GM10248 (cell line): ENCODE data around the gene ZNF681.

Experiments
- CTCF ChIA-PET: fragments of 300-600 bp; sonication (Branson Sonifier 250); formaldehyde crosslinking; extraction: SDS; loops from one replicate; lab custom pipeline; 2021; ENCODE audit warnings: antibody characterized with exemption; lab: Yijun Ruan, JAX
- POLR2A ChIA-PET: fragments of 350-650 bp; sonication (Branson Sonifier 250); formaldehyde crosslinking; extraction: SDS; loops from one replicate; lab custom pipeline; 2020; ENCODE audit warnings: antibody characterized with exemption; lab: Yijun Ruan, JAX
- DNase-seq: peaks from one replicate; pipeline ENCODE4 v3.0.0; 2012; ENCODE audit errors: extremely low spot score
- TF ChIP-seq, protein P1 (sequence below): IDR thresholded peaks from 2 replicates; pipeline ENCODE4 v1.5.1; 2012; ENCODE audit warnings: mild to moderate bottlenecking, low read depth; ENCODE audit errors: extremely low read depth, missing control alignments, control extremely low read depth

The ZNF681 gene

DNA sequence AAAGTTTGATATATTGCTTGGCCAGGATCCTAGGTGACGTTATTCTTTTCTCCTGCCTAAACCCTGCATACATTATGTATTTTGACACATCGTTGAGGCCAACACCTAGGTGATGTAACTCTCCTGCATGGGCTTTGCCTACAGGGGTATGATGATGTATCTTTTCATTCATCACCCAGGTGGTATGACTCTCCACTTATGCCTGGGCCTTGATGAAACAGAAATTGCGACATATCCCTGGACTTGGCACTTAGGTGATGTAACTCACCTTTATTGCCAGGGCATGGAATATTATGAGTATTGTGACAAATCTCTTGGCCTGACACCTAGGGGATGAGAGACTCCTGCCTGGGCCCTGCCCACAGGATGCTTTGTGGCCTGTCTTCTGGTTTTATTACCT is 18.5 kb upstream of the ZNF681 start:
- no peak for DNase-seq
- POLR2A ChIA-PET: no interaction called here
- TF ChIP-seq, protein P1, sequence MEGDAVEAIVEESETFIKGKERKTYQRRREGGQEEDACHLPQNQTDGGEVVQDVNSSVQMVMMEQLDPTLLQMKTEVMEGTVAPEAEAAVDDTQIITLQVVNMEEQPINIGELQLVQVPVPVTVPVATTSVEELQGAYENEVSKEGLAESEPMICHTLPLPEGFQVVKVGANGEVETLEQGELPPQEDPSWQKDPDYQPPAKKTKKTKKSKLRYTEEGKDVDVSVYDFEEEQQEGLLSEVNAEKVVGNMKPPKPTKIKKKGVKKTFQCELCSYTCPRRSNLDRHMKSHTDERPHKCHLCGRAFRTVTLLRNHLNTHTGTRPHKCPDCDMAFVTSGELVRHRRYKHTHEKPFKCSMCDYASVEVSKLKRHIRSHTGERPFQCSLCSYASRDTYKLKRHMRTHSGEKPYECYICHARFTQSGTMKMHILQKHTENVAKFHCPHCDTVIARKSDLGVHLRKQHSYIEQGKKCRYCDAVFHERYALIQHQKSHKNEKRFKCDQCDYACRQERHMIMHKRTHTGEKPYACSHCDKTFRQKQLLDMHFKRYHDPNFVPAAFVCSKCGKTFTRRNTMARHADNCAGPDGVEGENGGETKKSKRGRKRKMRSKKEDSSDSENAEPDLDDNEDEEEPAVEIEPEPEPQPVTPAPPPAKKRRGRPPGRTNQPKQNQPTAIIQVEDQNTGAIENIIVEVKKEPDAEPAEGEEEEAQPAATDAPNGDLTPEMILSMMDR: no peak
- CTCF ChIA-PET: no interaction called here

DNA sequence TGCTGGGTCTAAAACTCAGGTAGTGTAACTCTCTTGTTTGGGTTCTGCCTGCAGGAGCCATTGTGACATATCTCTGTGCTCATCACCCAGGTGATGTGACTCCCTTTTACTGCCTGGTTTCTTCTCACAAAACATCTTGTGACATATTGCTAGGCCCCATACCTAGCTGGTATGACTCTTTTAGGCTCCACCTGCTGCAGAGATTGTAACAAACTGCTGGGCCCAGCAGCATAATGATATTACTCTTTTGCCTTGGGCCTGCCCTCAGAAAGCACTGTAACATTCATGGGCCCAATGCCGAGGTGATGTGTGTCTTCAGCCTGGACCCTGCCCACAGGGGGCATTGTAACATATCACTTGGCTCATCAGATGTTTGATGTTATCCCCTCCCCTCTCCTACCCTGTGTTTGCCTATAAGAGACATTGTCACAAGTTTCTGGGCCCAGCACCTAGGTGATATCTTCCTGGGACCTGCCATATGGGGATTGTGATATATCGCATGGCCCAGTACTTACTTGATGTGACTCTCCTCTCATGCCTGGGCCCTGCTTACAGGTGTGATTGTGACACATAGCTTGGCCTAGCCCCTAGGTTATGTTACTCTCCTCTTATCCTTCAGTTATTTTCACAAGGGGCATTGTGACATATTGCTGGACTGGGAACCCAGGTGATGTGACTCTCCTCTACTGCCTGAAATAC is 18.0 kb upstream of the ZNF681 start:
- no peak for DNase-seq
- CTCF ChIA-PET: no interaction called here
- TF ChIP-seq, protein P1: no peak
- POLR2A ChIA-PET: no interaction called here

DNA sequence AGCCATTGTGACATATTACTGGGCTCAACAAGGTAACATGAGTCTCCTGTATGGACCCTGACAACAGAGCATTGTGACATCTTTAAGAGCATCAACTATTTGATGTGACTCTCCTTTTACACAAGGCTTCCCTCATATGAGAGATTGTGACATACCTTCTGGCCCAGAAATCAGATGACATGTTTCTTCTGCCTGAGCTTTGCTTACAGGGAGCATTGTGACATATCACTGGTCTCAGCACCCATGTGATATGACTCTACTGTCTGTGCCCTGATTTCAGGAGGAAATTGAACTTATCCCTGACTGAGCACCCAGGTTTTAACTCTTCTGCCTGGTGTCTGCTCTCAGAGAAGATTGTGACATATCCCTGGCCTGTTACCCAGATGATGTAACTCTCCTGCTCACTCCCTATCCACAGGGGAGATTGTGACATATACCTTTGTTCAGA is 15.9 kb upstream of the ZNF681 start:
- TF ChIP-seq, protein P1: no peak
- CTCF ChIA-PET: no interaction called here
- POLR2A ChIA-PET: no interaction called here
- no peak for DNase-seq

GRCh38 chr19:23774106-23774505 is 15.4 kb upstream of the ZNF681 start:
- CTCF ChIA-PET: no interaction called here
- no peak for DNase-seq
- TF ChIP-seq, protein P1: no peak
- POLR2A ChIA-PET: no interaction called here

DNA sequence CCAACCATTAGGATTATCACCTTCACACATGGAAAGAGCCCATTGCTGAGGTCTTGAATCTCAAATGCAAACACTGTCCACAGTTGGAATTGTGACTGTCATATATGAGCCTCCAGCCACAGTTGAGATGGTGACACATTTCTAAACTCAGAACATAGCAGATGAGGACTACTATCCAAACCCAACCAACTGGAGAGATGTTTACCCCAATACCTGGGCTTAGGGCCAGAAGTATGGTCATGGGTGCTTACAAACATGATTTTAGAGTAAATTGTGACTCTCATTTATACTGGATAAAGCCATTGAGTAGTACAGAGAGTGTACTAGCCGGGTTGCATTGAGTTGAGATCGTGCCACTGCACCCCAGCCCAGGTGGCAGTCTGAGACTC is 14.0 kb upstream of the ZNF681 start:
- TF ChIP-seq, protein P1: no peak

DNA sequence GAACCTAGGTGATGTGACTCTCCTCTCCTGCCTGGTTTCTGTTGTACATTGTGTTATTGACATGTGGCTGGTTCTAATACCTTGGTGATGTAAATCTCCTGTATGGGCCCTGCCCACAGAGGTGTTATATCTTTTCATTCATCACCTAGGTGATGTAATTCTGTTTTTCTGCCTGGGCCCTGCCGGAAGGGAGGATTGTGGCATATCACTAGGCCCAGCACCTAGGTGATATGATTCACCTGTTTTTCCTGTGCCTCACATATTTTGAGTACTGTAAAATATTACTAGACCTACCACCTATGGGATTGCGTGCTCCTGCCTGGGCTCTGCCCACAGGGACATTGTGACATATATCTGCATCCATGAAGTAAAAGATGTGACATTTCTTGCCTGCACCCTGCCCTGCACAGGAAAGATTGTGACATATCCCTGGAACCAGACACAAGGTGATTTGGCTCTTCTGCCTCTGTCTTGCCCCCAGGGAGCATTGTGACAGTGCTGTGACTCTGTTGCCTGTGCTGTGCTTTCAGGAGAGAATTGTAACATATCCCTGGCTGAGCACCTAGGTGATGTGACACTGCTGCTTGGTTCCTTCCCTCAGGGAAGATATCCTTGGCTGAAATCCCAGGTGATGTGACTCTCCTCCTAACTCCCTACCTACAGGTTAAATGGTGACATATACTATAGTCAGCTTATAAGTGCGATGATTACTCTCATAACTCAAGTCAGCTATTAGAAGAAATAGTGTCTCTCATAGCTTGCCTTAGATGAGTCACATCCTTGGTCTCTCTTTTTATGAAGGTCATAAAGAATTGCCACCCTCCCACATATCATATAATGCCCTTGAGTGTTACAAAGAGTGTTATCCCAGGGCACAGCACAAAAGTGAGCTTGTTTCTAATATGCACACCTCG is 13.3 kb upstream of the ZNF681 start:
- CTCF ChIA-PET: no interaction called here

More for the DNA sequence above, 14.0 kb upstream of the ZNF681 start:
- DNase-seq: no peak
- CTCF ChIA-PET: no interaction called here
- POLR2A ChIA-PET: no interaction called here

More for the DNA sequence above, 13.3 kb upstream of the ZNF681 start:
- TF ChIP-seq, protein P1: no peak
- POLR2A ChIA-PET: no interaction called here
- DNase-seq: no peak
